SHP77 treated with DMSO at 0.1 percent for 48 hours (cell line): Measurements from ENCODE around the gene APRT.
A peak's percentile ranks its signal among the peaks of the same experiment; 100 is the strongest.

ENCODE experiments used
- DNase-seq: peaks from one replicate; lab custom pipeline; 2025; lab: John Stamatoyannopoulos, UW

APRT gene

DNA sequence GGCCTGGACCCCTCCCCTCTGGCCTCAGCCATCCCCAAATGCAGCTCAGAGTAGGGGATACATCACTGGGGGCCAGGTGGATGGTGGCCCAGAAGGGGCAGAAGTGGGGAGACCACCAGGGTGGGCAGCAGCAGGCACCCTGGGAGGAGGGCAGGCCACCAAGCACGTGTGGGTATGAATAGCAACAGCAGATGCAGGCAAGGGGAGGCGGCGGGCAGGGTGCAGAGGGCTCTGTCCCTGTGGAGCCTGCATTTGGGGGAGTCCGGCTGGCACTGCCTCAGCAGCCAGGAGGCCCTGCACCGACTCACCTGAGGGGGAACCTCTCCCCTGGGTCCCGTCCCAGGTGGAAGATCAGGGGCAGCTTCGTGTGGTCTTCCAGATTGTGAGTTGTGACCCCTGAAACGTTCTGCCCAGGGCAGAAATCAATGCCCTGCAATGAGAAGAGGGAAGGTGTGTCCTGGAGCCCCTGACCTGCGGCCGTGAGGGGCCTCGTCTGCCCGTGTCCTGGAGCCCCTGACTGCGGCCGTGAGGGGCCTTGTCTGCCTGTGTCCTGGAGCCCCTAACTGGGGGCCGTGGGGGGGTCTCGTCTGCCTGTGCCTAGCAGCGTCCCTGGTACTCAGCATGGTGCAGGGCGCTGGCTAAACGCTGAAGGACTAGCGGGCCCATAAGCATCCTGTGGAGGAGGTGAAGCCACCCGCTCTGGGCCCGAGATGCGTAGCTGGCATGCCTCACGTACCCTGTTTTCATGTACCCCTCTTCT, 10.7 kb upstream of the APRT start:
- DNase-seq = no peak

GRCh38 chr16:88821168-88821850, 9.6 kb upstream of the APRT start:
- DNase-seq = no peak

DNA sequence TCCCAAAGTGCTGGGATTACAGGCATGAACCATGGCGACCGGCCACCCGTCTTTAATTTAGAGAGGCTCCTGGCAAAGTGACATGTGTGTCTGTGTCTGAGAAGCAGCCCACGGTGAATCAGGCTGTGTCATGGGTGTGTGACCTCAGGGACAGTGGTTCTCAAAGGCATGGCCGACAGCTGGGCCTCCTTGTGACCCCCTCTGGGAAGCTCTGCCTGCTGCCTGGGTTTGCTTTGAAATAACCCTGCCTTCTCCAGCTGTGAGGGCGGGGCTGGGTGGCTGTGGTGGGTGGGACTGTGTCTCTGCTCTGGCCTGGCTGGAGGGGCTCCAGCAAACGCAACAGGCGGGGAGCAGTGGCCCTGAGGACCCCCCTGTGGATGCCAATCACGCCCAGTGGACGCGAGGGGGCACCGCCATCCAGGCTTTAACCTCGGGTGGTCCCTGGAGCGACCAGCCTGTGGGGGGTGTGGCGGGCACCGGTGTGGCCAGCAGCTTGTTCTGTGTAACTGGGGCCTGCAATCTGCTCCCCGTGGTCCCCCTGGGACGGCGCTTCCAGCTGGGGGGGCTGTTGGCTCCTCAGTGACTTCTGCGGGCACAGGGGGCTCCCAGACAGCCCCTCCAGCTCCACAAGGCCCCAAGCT, 8.8 kb upstream of the APRT start:
- no peak for DNase-seq

DNA sequence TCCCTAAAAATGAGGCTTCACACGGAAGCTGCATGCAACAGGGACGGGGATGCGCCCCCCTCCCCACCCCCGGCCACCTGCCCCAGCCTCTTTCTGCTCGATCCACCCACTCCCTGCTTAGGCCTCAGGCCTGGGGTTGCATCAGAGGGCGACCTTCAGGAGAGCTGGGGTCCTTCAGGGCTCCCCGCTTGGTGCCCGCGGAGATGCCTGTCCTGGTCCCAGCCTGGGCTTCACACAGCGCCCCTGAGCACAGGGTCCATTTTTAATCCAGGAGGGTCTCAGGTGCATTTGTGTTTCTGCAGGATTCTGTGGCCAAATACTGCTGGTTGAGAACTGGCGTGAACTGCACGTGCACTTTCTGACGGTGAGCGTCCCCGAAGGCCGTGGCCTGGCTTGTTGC, 7.4 kb upstream of the APRT start:
- DNase-seq = no peak

GRCh38 chr16:88818575-88818874, 6.8 kb upstream of the APRT start:
- DNase-seq = no peak

- DNase-seq = no peak
These were observed 6.3 kb upstream of the APRT start for GRCh38 chr16:88817785-88818574.

DNA sequence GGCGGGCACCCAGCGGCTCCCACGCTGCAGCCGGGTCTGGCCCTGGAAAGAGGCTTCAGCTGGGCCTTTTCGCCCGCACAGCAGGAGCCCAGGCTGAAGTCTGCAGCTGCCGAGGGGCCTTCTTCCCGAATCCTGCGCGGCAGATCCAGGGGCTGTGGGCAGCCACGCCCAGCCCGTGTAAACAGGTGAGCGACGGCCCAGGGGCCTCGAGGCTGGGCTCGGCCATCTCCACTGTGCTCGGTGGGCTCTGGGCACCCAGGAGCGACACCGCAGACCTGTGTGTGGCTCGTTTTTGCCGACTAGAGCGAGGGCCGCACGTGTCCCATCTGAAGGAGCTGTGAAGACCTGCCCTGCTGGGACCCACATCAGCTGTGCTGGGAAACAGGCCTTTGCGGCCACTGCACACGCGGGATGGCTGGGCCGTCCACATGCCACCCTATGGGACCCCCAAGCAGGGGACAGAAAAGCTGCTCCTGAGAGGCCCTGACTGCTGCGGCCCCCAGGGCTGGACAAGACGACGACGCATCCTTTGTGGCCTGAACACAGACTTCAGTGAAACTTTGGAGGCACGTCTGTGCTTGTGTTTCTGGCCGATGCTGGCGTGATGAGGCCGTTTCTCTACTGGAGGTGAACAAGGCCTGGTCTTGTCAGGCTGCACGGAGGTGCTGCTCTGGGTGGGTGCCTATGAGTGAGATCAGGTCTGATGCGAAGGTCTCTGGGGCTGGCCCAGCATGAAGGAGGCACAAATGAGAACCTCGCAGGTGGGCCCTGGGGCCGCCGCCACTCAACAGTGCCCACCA, 5.2 kb upstream of the APRT start:
- no peak for DNase-seq

GRCh38 chr16:88815901-88816589, 4.3 kb upstream of the APRT start:
- DNase-seq = peak; percentile 63

DNA sequence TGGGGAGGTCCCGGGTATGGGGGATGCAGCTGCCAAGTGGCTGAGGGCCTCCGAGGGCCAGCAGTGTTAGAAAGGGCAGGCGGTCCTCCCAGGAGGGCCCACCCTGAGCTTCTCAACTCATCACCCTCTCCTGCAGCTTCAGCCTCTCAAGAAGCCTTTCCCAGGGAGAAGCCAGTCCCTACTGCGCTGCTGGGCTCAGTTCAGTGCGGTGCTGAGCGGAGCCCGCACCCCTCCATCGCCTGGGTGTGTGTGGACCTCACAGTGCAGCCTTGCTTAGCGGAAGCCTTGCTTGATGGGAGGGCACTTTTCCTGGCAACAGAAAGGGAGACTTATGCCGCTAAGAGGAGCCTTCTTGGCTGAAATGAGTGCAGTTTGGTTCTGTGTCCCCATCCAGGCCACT, 3.5 kb upstream of the APRT start:
- DNase-seq = no peak

DNA sequence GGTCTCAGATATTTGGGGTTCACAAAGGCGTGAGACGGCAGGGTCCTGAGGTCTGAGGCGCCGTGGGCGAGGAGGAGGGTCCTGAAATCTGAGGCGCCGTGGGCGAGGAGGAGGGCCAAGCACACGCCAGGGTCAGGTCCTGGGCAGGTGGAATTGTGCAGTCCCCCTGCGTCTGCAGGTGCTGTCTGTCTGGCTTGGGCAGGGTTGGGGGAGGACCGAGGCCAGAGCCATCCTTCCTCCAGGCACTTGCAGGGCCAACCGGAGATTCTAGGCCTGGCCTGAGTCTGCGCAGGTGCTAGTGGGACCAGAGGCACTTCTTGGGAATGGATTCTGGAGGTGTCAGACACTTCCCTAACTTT, 2.4 kb upstream of the APRT start:
- no peak for DNase-seq

GRCh38 chr16:88813269-88814143, 1.8 kb upstream of the APRT start:
- no peak for DNase-seq

GRCh38 chr16:88812513-88813268, 963 bp upstream of the APRT start:
- DNase-seq = peak; percentile 39

- DNase-seq = peak; percentile 35
These were observed 588 bp downstream of the APRT start for GRCh38 chr16:88810912-88811768.

DNA sequence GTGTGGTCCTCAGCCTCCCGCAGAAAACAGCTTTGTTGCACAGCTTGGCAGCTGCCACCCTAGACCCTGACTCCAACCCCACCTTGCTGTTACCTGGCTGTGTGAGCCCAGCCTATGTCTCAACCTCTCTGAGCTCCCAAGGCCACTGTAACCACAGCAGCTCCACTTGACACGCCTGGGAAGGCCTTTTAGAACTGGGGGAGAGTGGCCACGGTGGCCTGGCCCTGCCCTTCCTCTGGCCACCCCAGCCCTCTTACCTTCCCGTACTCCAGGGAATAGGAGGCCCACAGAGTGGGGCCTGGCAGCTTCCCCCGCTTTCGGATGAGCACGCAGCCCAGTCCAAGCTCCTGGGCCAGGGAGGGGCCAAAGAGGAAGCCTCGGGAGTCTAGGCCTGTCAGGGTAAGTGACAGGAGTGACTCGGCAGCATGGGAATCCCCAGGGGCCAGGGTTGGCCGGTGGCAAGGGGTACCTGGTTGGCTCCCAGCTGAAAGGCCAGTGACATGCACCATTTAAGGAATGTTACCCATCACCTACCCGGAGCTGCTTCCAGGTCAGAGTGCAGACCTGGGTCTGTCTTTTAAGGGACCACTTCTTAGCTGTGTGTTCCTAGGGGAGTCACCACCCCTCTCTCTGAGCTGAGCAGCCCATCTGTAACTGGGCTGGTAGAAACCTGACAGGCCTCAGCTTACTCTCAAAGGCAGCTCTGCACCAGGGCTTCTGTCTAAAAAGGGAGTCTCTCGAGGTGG, 1.4 kb downstream of the APRT start:
- DNase-seq = no peak

GRCh38 chr16:88809676-88810165, 2.0 kb downstream of the APRT start:
- no peak for DNase-seq

- DNase-seq = no peak
These were observed 2.6 kb downstream of the APRT start for GRCh38 chr16:88809068-88809675.
